AG09319 (cell line): ENCODE measurements around the gene DGKI.

Source experiments
- DNase-seq: peaks from one replicate; pipeline ENCODE4 v3.0.0-alpha.2; 2010; ENCODE audit warnings: low read depth; ENCODE audit errors: extremely low read depth
- CTCF ChIP-seq: IDR thresholded peaks from 2 replicates; pipeline ENCODE4 v1.5.1; 2011; ENCODE audit warnings: low read depth, mild to moderate bottlenecking, inconsistent platforms, low read length, moderate library complexity

DGKI gene

GRCh38 chr7:137545059-137545716 lies 301.6 kb downstream of the DGKI start:
- DNase-seq, result no peak

DNA sequence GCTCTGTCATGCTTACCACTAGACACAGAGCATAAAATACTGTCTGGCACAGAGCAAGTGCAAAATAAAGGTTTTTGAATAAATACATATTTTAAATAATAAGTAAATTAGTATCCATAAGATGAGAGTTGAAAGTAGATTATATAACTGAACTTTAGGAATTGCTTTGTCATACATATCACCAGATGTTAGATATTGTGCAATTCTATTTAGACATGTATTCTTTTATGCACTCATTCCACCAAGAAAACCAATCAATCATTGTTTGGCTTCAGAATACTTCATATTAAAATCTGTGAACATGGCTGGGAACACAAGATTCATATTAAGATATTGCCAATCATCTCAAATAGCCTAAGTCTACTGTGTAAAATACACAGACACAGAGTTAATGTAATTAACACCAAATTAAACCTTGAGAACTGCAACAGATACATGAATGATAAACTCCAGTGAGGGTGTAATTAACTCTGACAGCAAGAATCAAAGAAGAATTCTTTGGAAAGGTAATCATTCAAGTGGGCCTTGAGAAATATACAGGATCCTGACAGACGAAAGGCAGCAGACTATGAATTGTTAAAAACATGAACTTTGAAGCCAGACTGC lies 302.2 kb downstream of the DGKI start:
- DNase-seq, result no peak
- TF ChIP-seq CTCF, result no peak

More at GRCh38 chr7:137545059-137545716, 301.6 kb downstream of the DGKI start:
- TF ChIP-seq CTCF, result no peak

GRCh38 chr7:137539111-137539715 lies 307.6 kb downstream of the DGKI start:
- no peak for TF ChIP-seq CTCF
- peak; percentile 18 for DNase-seq

DNA sequence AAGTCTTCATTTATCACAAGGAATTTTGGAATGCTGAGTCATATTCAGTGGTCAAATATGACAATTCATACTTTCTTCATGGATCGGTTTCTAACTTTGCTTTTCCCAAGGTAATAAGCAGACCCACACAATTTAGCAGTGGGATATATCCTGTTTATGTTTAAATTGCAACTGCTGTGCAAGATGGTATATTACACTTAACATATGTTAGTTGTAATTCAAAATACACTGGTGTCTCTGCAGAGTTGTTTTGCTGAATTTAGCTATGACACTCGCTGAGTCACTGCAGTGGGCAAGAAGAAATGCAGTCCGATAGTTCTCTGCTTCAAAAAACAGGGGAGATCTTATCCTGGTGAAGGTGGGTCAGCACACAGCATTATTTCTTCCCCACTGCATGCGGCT lies 308.4 kb downstream of the DGKI start:
- DNase-seq, result no peak
- no peak for TF ChIP-seq CTCF

GRCh38 chr7:137535579-137535978 lies 311.2 kb downstream of the DGKI start:
- TF ChIP-seq CTCF, result no peak
- DNase-seq, result no peak

DNA sequence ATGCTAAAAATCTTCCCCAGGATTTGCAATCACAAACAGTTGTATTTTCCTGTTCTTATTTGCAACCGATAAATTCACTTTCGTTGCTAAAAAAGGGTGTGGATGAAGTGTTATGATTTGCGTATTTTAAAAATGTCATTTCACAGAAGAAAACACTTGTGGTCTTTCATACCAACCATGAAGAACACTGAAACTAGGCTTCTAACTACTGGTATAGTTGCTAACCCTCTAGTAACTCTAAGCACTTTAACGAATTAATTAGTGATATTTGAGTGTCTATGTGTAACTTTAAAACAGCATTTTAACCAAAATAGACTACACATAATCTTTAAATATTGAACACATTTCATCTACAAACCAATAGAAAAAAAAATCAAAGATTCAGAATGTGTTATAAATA lies 315.1 kb downstream of the DGKI start:
- DNase-seq, result no peak
- TF ChIP-seq CTCF, result no peak

DNA sequence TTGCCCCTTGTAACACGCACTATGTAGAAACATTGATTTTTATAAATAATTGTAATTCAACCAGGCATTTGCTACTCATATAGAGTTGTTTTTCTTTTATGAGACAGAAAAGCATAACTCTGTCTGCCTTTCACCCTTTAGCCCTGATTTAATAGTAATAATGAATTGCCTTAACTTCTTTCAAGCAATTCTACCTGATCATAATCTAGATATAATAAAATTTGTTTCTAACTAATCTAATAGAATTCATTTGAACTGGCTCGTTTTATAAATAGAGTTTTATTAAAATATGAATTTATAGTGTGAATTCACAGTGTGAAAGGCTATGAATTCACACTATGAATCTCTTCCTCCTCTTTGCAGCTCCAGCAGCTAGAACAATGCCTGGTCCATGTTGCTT lies 319.1 kb downstream of the DGKI start:
- no peak for DNase-seq
- no peak for TF ChIP-seq CTCF
